Ishikawa (cell line): Measurements from ENCODE around the gene ELL2.

ENCODE experiments used
- CEBPB ChIP-seq: IDR thresholded peaks from 2 replicates; pipeline ENCODE4 v1.6.1; 2012
- CREB1 ChIP-seq: IDR thresholded peaks from 2 replicates; pipeline ENCODE4 v1.6.1; 2012; ENCODE audit warnings: low read depth
- EGR1 ChIP-seq: IDR thresholded peaks from 2 replicates; pipeline ENCODE4 v1.6.1; 2012
- EP300 ChIP-seq: IDR thresholded peaks from 2 replicates; pipeline ENCODE4 v1.6.1; 2012; ENCODE audit warnings: borderline replicate concordance
- FOXM1 ChIP-seq: IDR thresholded peaks from 2 replicates; pipeline ENCODE4 v1.6.1; 2012; ENCODE audit warnings: low read depth, borderline replicate concordance
- NFIC ChIP-seq: IDR thresholded peaks from 2 replicates; pipeline ENCODE4 v1.6.1; 2012
- RAD21 ChIP-seq: IDR thresholded peaks from 2 replicates; pipeline ENCODE4 v1.6.1; 2012; ENCODE audit warnings: low read depth
- REST ChIP-seq: IDR thresholded peaks from 2 replicates; pipeline ENCODE4 v1.6.1; 2012; ENCODE audit warnings: low read depth, mild to moderate bottlenecking
- TAF1 ChIP-seq: IDR thresholded peaks from 2 replicates; pipeline ENCODE4 v1.6.1; 2012; ENCODE audit warnings: low read depth, mild to moderate bottlenecking
- TCF12 ChIP-seq: IDR thresholded peaks from 2 replicates; pipeline ENCODE4 v1.6.1; 2012; ENCODE audit warnings: low read depth
- TEAD4 ChIP-seq: IDR thresholded peaks from 2 replicates; pipeline ENCODE4 v1.6.1; 2012
- YY1 ChIP-seq: IDR thresholded peaks from 2 replicates; pipeline ENCODE4 v1.6.1; 2012; ENCODE audit warnings: low read depth
- ZBTB7A ChIP-seq: IDR thresholded peaks from 2 replicates; pipeline ENCODE4 v1.6.1; 2012; ENCODE audit warnings: low read depth
- TF ChIP-seq, protein P1 (sequence below): IDR thresholded peaks from 2 replicates; pipeline ENCODE4 v1.6.1; 2012
- TF ChIP-seq, protein P2 (sequence below): IDR thresholded peaks from 2 replicates; pipeline ENCODE4 v1.6.1; 2012

Gene ELL2

DNA sequence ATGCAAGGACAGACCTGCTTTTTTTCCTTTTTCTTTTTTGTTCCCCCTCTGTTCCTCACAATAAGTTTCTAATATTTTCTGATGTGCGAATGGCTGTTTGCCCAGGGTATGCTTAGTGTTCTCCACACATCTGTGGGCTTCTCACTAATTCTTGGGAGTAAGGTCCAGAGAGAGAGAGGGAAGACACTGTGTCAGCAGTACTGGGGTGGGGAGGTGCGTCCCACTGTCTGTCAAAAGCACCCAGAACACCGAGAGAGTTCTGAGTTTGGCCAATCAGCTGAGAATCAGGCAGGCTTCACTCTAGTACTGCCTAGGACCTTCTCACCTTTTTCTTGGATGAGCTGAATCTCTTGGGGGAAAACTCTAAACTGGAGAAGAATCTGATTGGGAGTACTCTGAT is 61.8 kb downstream of the ELL2 start:
- TF ChIP-seq, protein P1, sequence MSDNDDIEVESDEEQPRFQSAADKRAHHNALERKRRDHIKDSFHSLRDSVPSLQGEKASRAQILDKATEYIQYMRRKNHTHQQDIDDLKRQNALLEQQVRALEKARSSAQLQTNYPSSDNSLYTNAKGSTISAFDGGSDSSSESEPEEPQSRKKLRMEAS = no peak
- TF ChIP-seq REST (no peak), NFIC (no peak), TCF12 (no peak), FOXM1 (no peak)

- TF ChIP-seq ZBTB7A = no peak
- no peak for TF ChIP-seq FOXM1
- no peak for TF ChIP-seq CEBPB
- TF ChIP-seq, protein P1 = no peak
- TF ChIP-seq EGR1 = no peak
- no peak for TF ChIP-seq TEAD4
- TF ChIP-seq TCF12 = no peak
- TF ChIP-seq NFIC = no peak
- no peak for TF ChIP-seq CREB1
- TF ChIP-seq YY1 = no peak
- no peak for TF ChIP-seq RAD21
- TF ChIP-seq, protein P2, sequence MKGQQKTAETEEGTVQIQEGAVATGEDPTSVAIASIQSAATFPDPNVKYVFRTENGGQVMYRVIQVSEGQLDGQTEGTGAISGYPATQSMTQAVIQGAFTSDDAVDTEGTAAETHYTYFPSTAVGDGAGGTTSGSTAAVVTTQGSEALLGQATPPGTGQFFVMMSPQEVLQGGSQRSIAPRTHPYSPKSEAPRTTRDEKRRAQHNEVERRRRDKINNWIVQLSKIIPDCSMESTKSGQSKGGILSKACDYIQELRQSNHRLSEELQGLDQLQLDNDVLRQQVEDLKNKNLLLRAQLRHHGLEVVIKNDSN = no peak
- TF ChIP-seq TAF1 = no peak
- no peak for TF ChIP-seq EP300
Measured at GRCh38 chr5:95899006-95899405, 62.6 kb downstream of the ELL2 start.

DNA sequence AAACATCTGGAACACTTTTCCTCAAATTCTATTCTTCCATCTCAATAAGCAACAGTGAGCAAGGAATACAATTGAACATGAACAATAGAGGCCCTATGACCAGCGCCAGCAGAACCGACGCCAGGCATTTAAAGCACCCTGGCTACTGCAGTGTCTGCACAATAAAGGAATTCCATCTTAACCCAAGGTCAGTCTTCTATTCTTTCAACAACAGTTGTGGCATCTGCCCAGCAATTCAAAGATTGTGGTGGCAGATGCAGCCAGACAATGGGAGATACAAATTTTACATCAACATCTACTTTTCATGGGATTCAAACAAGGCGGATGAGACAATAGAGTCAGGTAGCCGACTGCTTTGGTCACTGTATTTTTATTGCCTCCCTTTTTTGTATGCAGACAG is 65.9 kb downstream of the ELL2 start:
- TF ChIP-seq RAD21 = no peak
- TF ChIP-seq, protein P2 = no peak
- no peak for TF ChIP-seq TEAD4
- TF ChIP-seq FOXM1 = no peak
- no peak for TF ChIP-seq NFIC
- TF ChIP-seq EGR1 = no peak
- no peak for TF ChIP-seq YY1
- no peak for TF ChIP-seq TAF1
- TF ChIP-seq CEBPB = no peak
- no peak for TF ChIP-seq CREB1
- TF ChIP-seq REST = no peak
- no peak for TF ChIP-seq EP300

DNA sequence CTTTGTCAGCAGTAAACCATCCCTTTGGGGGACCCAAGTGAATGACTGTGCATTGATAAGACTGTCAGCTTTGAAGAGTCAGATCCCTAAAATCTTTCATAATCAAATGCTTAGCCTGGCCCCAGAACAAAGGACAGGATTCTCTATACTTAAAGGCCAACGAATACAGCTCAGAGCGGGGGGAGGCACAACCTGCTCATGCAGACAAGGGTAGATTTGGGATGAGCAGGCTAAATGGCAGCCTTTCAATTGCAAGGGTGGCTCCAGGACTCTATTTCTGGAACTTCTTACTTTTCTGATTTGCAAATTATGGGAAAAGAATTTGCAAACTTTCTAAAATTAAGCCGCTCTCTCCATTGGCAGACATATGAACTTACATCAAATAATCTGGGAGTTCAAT is 66.4 kb downstream of the ELL2 start:
- TF ChIP-seq EGR1 = no peak
- TF ChIP-seq, protein P2 = no peak
- no peak for TF ChIP-seq CEBPB
- TF ChIP-seq RAD21 = no peak
- TF ChIP-seq TAF1 = no peak
- no peak for TF ChIP-seq FOXM1

DNA sequence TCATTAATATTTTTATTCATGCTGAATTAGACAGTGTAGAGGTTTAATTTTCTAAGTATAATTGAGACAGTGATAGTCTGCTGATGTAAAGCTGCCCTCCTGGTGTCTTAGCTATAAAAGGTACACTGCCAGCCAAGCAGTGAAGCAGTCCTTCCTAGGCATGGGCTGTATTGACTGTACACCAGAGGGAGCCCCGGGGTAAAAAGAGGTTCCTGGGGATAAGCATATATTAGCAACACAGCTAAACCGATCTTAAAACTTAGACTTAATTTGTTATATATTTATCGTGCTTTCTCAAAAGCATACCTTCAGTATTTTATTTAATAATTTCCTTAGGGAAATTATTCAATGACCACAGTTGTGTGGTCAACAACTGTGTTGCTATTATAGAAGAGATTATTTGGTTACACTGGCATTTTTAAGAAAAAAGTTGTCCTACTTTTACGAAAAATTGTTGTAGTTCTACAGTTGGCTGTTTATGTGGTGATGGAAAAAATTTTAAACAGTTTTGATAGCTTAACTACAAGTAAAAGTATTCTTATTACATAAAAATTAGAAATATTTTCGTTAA is 68.8 kb downstream of the ELL2 start:
- no peak for TF ChIP-seq CREB1
- TF ChIP-seq RAD21 = peak; percentile 53

DNA sequence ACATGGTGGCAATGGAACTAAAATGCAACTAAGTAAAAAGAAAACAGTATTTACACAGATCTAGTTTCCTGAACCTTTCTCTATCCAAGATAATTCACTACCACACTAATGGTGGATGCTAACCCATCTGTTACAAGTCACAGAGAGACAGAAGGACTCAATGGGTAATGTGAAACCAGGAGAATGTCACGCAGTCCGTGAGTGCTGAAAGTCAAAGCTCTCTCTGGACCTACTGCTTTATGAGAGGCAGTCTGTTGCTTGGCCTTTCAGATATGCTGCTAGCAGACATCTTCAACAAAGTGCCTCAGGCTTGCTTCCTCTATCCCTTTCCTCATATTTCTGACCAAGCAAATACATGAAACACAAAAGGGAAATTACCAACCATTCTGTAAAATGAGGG is 70.2 kb downstream of the ELL2 start:
- TF ChIP-seq EP300 = no peak
- TF ChIP-seq FOXM1 = no peak
- TF ChIP-seq NFIC = no peak
- TF ChIP-seq YY1 = no peak
- no peak for TF ChIP-seq CREB1
- TF ChIP-seq TAF1 = no peak
- TF ChIP-seq REST = no peak
- no peak for TF ChIP-seq EGR1
